Skin epidermis (tissue), 12 donors: ENCODE data around the gene HNRNPU.

Source experiments
- H3K27ac ChIP-seq, 21 experiments: fragments of 200-600 bp; sonication (generic) in 11 of 21; one replicate each; pipeline ENCODE4 v1.5.0; 2020; ENCODE audit warnings: mild to moderate bottlenecking in 3 of 21, inconsistent platforms in 2 of 21, moderate library complexity in 2 of 21
- H3K4me3 ChIP-seq, 7 experiments: fragments of 200-600 bp; sonication (generic) in 2 of 7; one replicate each; pipeline ENCODE4 v1.5.0; 2020; ENCODE audit warnings: inconsistent platforms in 2 of 7, mild to moderate bottlenecking in 2 of 7, moderate library complexity in 1 of 7

HNRNPU gene

GRCh38 chr1:244815600-244816099, 48.7 kb downstream of the HNRNPU start:
- Histone ChIP-seq H3K27ac (peak overlapping the region in 2 of 21 experiments; percentile 30 to 43), H3K4me3 (peak overlapping the region in 4 of 7 experiments; percentile 7 to 18 (median 13))

- H3K27ac ChIP-seq: no peak overlapping the region
- H3K4me3 ChIP-seq: no peak overlapping the region
Measured at GRCh38 chr1:244813327-244813726, 51.0 kb downstream of the HNRNPU start.

GRCh38 chr1:244810221-244810620, 54.1 kb downstream of the HNRNPU start:
- H3K4me3 ChIP-seq: no peak overlapping the region
- H3K27ac ChIP-seq: no peak overlapping the region

GRCh38 chr1:244807138-244807537, 57.2 kb downstream of the HNRNPU start:
- Histone ChIP-seq H3K27ac (no peak overlapping the region), H3K4me3 (no peak overlapping the region)

GRCh38 chr1:244804841-244805240, 59.5 kb downstream of the HNRNPU start:
- H3K27ac ChIP-seq: no peak overlapping the region
- H3K4me3 ChIP-seq: no peak overlapping the region

GRCh38 chr1:244802556-244803239, 61.6 kb downstream of the HNRNPU start:
- no peak overlapping the region for H3K27ac ChIP-seq
- H3K4me3 ChIP-seq: no peak overlapping the region

GRCh38 chr1:244802041-244802440, 62.3 kb downstream of the HNRNPU start:
- Histone ChIP-seq H3K4me3 (no peak overlapping the region), H3K27ac (no peak overlapping the region)

GRCh38 chr1:244801246-244801645, 63.1 kb downstream of the HNRNPU start:
- Histone ChIP-seq H3K27ac (no peak overlapping the region), H3K4me3 (no peak overlapping the region)

GRCh38 chr1:244800821-244801220, 63.5 kb downstream of the HNRNPU start:
- H3K4me3 ChIP-seq: no peak overlapping the region

More at GRCh38 chr1:244800821-244801220, 63.5 kb downstream of the HNRNPU start:
- H3K27ac ChIP-seq: no peak overlapping the region
